IMR-90 (cell line): ENCODE data around the gene CHRNA1. TPM values are rescaled to one million over a fixed set of nuclear protein-coding genes. Genes with fewer than 3 reads are reported as not detected.

Experiments
- ATAC-seq: fragments of 200-7000 bp; cut with Tn5 transposase; 2 replicates; pipeline ENCODE4 v1.9.1; 2020; ENCODE audit warnings: low read depth, mild to moderate bottlenecking, moderate library complexity
- BruUV-seq: library from RNA; stranded (reverse); fragments of 400-500 nt; replicated peaks from 2 replicates; lab custom pipeline; 2021; lab: Mats Ljungman, UMichigan
- CTCF ChIA-PET: fragments of 300-600 bp; formaldehyde crosslinking; extraction: SDS; loops from one replicate; lab custom pipeline; 2021; ENCODE audit warnings: antibody characterized with exemption; lab: Yijun Ruan, JAX
- POLR2A ChIA-PET: fragments of 300-600 bp; sonication (Branson Sonifier 250); formaldehyde crosslinking; loops from one replicate; lab custom pipeline; 2022; ENCODE audit warnings: antibody characterized with exemption; ENCODE audit not compliant: unreplicated experiment; lab: Charles Lee
- DNase-seq: peaks from one replicate; pipeline ENCODE4 v3.0.0; 2013
- H2AFZ ChIP-seq: replicated peaks from 2 replicates; pipeline ENCODE3; 2013; ENCODE audit warnings: low read length, mild to moderate bottlenecking; ENCODE audit not compliant: poor library complexity
- H2AK5ac ChIP-seq: 2 replicates; pipeline ENCODE4 v1.6.1; 2013; ENCODE audit warnings: low read depth, low read length, inconsistent platforms
- H2AK9ac ChIP-seq: replicated peaks from 2 replicates; pipeline ENCODE3; 2013; ENCODE audit warnings: mild to moderate bottlenecking, low read depth, low read length, moderate library complexity; ENCODE audit not compliant: poor library complexity
- H2BK120ac ChIP-seq: 2 replicates; pipeline ENCODE4 v1.6.1; 2013; ENCODE audit warnings: low read depth, low read length, inconsistent platforms
- H2BK15ac ChIP-seq: 3 replicates; pipeline ENCODE4 v1.6.1; 2013; ENCODE audit warnings: low read depth, low read length, inconsistent platforms
- H2BK20ac ChIP-seq: 2 replicates; pipeline ENCODE4 v1.6.1; 2013; ENCODE audit warnings: low read depth, mild to moderate bottlenecking, inconsistent platforms, low read length, moderate library complexity
- H2BK5ac ChIP-seq: 2 replicates; pipeline ENCODE4 v1.6.1; 2013; ENCODE audit warnings: mild to moderate bottlenecking, low read depth, low read length, inconsistent platforms; ENCODE audit not compliant: poor library complexity, severe bottlenecking
- H3K14ac ChIP-seq: replicated peaks from 2 replicates; pipeline ENCODE4 v1.6.1; 2013; ENCODE audit warnings: low read depth, low read length, inconsistent platforms
- H3K18ac ChIP-seq: 2 replicates; pipeline ENCODE4 v1.6.1; 2013; ENCODE audit warnings: low read depth, low read length, control low read depth
- H3K23ac ChIP-seq: 2 replicates; pipeline ENCODE4 v1.6.1; 2013; ENCODE audit warnings: low read depth, low read length, inconsistent platforms
- H3K27ac ChIP-seq: 2 replicates; pipeline ENCODE4 v1.5.1; 2013; ENCODE audit warnings: mild to moderate bottlenecking, control low read depth, low read length; ENCODE audit not compliant: insufficient read depth
- H3K27me3 ChIP-seq: 2 replicates; pipeline ENCODE4 v1.6.1; 2013; ENCODE audit warnings: low read length; ENCODE audit not compliant: control insufficient read depth, insufficient read depth
- H3K36me3 ChIP-seq: 2 replicates; pipeline ENCODE4 v1.6.1; 2013; ENCODE audit warnings: low read length, mixed read lengths; ENCODE audit not compliant: control insufficient read depth, insufficient read depth
- H3K4ac ChIP-seq: 2 replicates; pipeline ENCODE4 v1.6.1; 2013; ENCODE audit warnings: low read depth, low read length, inconsistent platforms
- H3K4me1 ChIP-seq: 2 replicates; pipeline ENCODE4 v1.6.1; 2013; ENCODE audit warnings: low read length, mixed read lengths; ENCODE audit not compliant: control insufficient read depth, insufficient read depth
- H3K4me2 ChIP-seq: 2 replicates; pipeline ENCODE4 v1.6.1; 2013; ENCODE audit warnings: low read depth, mild to moderate bottlenecking, control low read depth, low read length, moderate library complexity
- H3K4me3 ChIP-seq: 2 replicates; pipeline ENCODE4 v1.5.1; 2013; ENCODE audit warnings: low read depth, mild to moderate bottlenecking, control low read depth, low read length, moderate library complexity; ENCODE audit not compliant: insufficient read depth
- H3K56ac ChIP-seq: 2 replicates; pipeline ENCODE4 v1.6.1; 2013; ENCODE audit warnings: low read length, inconsistent platforms; ENCODE audit not compliant: insufficient read depth; ENCODE audit errors: extremely low read depth
- H3K79me1 ChIP-seq, 2 experiments: 2 replicates each; pipeline ENCODE4 v1.6.1; 2013; ENCODE audit warnings: low read length in 2 of 2, inconsistent platforms in 1 of 2, low read depth in 1 of 2
- H3K9ac ChIP-seq: 2 replicates; pipeline ENCODE4 v1.6.1; 2013; ENCODE audit warnings: low read depth, low read length, control low read depth
- H3K9me1 ChIP-seq: 2 replicates; pipeline ENCODE4 v1.6.1; 2013; ENCODE audit warnings: low read length, inconsistent platforms; ENCODE audit not compliant: insufficient read depth
- H3K9me3 ChIP-seq: 2 replicates; pipeline ENCODE4 v1.6.1; 2013; ENCODE audit warnings: low read length; ENCODE audit not compliant: control insufficient read depth, insufficient read depth
- H4K20me1 ChIP-seq: 2 replicates; pipeline ENCODE4 v1.6.1; 2013; ENCODE audit warnings: low read length, inconsistent platforms; ENCODE audit not compliant: insufficient read depth
- H4K5ac ChIP-seq: 2 replicates; pipeline ENCODE4 v1.6.1; 2013; ENCODE audit warnings: mild to moderate bottlenecking, low read depth, low read length, control low read depth
- H4K8ac ChIP-seq, 2 experiments: 2 replicates each; pipeline ENCODE4 v1.6.1; 2013; ENCODE audit warnings: low read depth in 2 of 2, low read length in 2 of 2, control low read depth in 1 of 2, inconsistent platforms in 1 of 2
- H4K91ac ChIP-seq: 2 replicates; pipeline ENCODE4 v1.6.1; 2013; ENCODE audit warnings: low read depth, low read length, inconsistent platforms; ENCODE audit not compliant: insufficient read depth
- CEBPB ChIP-seq: IDR thresholded peaks from 2 replicates; pipeline ENCODE4 v1.6.1; 2012; ENCODE audit warnings: low read depth, low read length, improper control_type of control experiment
- CHD1 ChIP-seq: IDR thresholded peaks from 2 replicates; pipeline ENCODE4 v1.6.1; 2012; ENCODE audit warnings: low read depth, low read length, improper control_type of control experiment
- MAZ ChIP-seq: IDR thresholded peaks from 2 replicates; pipeline ENCODE4 v1.6.1; 2012; ENCODE audit warnings: low read depth, mild to moderate bottlenecking, low read length, improper control_type of control experiment, moderate library complexity, borderline replicate concordance
- NFE2L2 ChIP-seq: fragments of 150-350 bp; IDR thresholded peaks from 2 replicates; pipeline ENCODE4 v1.6.1; 2016; ENCODE audit warnings: low read depth, mild to moderate bottlenecking, low read length
- RFX5 ChIP-seq: IDR thresholded peaks from 2 replicates; pipeline ENCODE4 v1.8.0; 2012; ENCODE audit warnings: low read depth, mild to moderate bottlenecking, low read length, moderate library complexity
- WGBS, 2 experiments: methylation state at CpG; one replicate each; pipeline versions ENCODE4 v1.1.5 to v1.1.7; 2013; ENCODE audit warnings: missing lambda C conversion rate in 2 of 2; ENCODE audit not compliant: insufficient read length in 1 of 2; ENCODE audit errors: extremely low coverage in 2 of 2; 5-methylcytosine and 5-hydroxymethylcytosine counted together
- dilution Hi-C: fragments of 300-500 bp; cut with HindIII; formaldehyde crosslinking; loops from one replicate; pipeline ENCODE4 v1.14.3; 2018; ENCODE audit warnings: low sequenced_read_pairs; ENCODE audit not compliant: unreplicated experiment
- in situ Hi-C: fragments of 300-500 bp; cut with MboI; formaldehyde crosslinking; loops from 3 replicates; pipeline ENCODE4 v1.14.3; 2019; ENCODE audit warnings: low sequenced_read_pairs, inconsistent platforms, mixed read lengths
- intact Hi-C: fragments of 100-400 bp; cut with micrococcal nuclease; formaldehyde crosslinking; loops from 2 replicates; pipeline ENCODE4 v1.10.0; 2022
- polyA plus RNA-seq, 3 experiments: library from polyadenylated mRNA; depleted of rRNA; stranded (reverse); fragments of >200 nt; gene quantifications; 2 replicates each; pipeline ENCODE4 v1.2.3, GENCODE V29; 2012; ENCODE audit warnings: low replicate concordance in 1 of 3
- total RNA-seq: library from RNA; depleted of rRNA; stranded (reverse); fragments of >200 nt; gene quantifications from 2 replicates; pipeline ENCODE4 v1.2.3, GENCODE V29; 2012
- TF ChIP-seq, protein P1 (sequence below): fragments of 150-350 bp; IDR thresholded peaks from 2 replicates; pipeline ENCODE4 v1.6.1; 2017; ENCODE audit warnings: mild to moderate bottlenecking, antibody characterized with exemption, low read length, low read depth

The CHRNA1 gene
- total and polyA plus RNA-seq, 2 of the 4 experiments (the other 2 are of a cell fraction) = 0.75 to 0.90 TPM

DNA sequence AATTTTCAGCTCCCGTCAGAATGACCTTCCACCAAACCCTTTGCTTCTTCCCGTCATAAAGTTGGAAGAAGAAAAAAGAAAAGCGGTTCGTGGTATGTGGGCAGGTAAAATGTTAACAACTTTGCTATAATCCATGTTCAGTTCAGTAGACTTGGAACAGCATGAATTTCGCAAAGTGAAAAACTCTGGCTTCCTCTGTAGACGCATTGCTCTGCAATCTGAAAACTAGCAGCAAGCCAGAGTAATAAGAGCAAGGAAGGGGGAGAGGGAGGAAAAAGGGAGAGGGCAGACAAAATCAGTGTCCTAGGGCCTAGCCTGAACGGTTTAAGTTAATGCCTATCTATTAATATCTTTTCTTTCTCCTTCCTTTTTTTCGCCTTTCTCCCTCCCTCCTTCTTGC is 26.7 kb upstream of the CHRNA1 start:
- peak overlapping the region; percentile 22; the same call in 1 of the 2 replicates for H3K27ac ChIP-seq
- in situ Hi-C loops = no loop called here
- no peak overlapping the region for H3K23ac ChIP-seq
- H3K14ac ChIP-seq = 0 out of 2 replicates have a peak overlapping the region, but pooled peaks have one; percentile 20
- no peak overlapping the region for H2BK5ac ChIP-seq
- H4K91ac ChIP-seq = peak overlapping the region; percentile 38
- no peaks in the 10 kb centered on the region for H3K36me3 ChIP-seq
- H3K4me2 ChIP-seq = no peak overlapping the region
- H3K4me3 ChIP-seq = no peak overlapping the region
- ATAC-seq (no peak), DNase-seq (no peak)
- H3K27me3 ChIP-seq = no peaks in the 10 kb centered on the region
- peak overlapping the region; percentile 28 to 67; a peak in 2 of 4 replicates for H4K8ac ChIP-seq
- H3K4ac ChIP-seq = peak overlapping the region; percentile 67; the same call in 1 of the 2 replicates
- H2AFZ ChIP-seq = no peak overlapping the region
- H3K79me1 ChIP-seq = peaks cover 0 to 5% of the 10 kb centered on the region in 2 experiments; a peak in 1 of 4 replicates
- H2BK20ac ChIP-seq = peak overlapping the region; percentile 79
- intact Hi-C loops = no loop called here
- no peak overlapping the region for H2AK9ac ChIP-seq
- H2AK5ac ChIP-seq = 0 out of 2 replicates have a peak overlapping the region, but pooled peaks have one; percentile 62
- WGBS, 2 experiments = no CpG with 5 or more reads among the region's 8 CpGs
- H3K4me1 ChIP-seq = peaks cover 29% of the 10 kb centered on the region
- ChIA-PET CTCF (interaction anchor here (0.8 kb wide), 1 partner anchor 37 kb away, joined by 3 read pairs; no protein-coding TSS in a partner anchor), POLR2A (no interaction called here)
- no TSS peak for BruUV-seq
- no peak overlapping the region for H3K9ac ChIP-seq
- peak overlapping the region; percentile 76 for H4K5ac ChIP-seq
- H2BK15ac ChIP-seq = peak overlapping the region; percentile 70; the same call in 1 of the 3 replicates
- H3K18ac ChIP-seq = peak overlapping the region; percentile 83
- H3K56ac ChIP-seq = no peak overlapping the region
- H4K20me1 ChIP-seq = no peaks in the 10 kb centered on the region
- H2BK120ac ChIP-seq = peak overlapping the region; percentile 86
- H3K9me1 ChIP-seq = peaks cover 8% of the 10 kb centered on the region
- no peaks in the 10 kb centered on the region for H3K9me3 ChIP-seq
- dilution Hi-C loops = no loop called here
- TF ChIP-seq CHD1 (no peak), NFE2L2 (no peak), CEBPB (no peak), MAZ (no peak), RFX5 (no peak)
- TF ChIP-seq, protein P1, sequence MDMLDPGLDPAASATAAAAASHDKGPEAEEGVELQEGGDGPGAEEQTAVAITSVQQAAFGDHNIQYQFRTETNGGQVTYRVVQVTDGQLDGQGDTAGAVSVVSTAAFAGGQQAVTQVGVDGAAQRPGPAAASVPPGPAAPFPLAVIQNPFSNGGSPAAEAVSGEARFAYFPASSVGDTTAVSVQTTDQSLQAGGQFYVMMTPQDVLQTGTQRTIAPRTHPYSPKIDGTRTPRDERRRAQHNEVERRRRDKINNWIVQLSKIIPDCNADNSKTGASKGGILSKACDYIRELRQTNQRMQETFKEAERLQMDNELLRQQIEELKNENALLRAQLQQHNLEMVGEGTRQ = no peak
